Tibial nerve (tissue), 3 donors: Measurements from ENCODE around the gene CALD1.

Experiments used
- POLR2A ChIP-seq, 2 donors: fragments of 450-650 bp; IDR thresholded peaks; one replicate each; pipeline ENCODE4 v1.6.1; 2017; ENCODE audit warnings: antibody characterized with exemption in 2 of 2, mild to moderate bottlenecking in 2 of 2, moderate library complexity in 2 of 2
- TF ChIP-seq, protein P1 (sequence below), 5 experiments: fragments of 200-600 bp in 3 of 5; fragments of 450-650 bp in 2 of 5; sonication (generic) in 3 of 5; IDR thresholded peaks; one replicate each; pipeline ENCODE4 v1.5.1; 2016 to 2019; ENCODE audit warnings: antibody characterized with exemption in 5 of 5, mild to moderate bottlenecking in 3 of 5, moderate library complexity in 2 of 5

DNA sequence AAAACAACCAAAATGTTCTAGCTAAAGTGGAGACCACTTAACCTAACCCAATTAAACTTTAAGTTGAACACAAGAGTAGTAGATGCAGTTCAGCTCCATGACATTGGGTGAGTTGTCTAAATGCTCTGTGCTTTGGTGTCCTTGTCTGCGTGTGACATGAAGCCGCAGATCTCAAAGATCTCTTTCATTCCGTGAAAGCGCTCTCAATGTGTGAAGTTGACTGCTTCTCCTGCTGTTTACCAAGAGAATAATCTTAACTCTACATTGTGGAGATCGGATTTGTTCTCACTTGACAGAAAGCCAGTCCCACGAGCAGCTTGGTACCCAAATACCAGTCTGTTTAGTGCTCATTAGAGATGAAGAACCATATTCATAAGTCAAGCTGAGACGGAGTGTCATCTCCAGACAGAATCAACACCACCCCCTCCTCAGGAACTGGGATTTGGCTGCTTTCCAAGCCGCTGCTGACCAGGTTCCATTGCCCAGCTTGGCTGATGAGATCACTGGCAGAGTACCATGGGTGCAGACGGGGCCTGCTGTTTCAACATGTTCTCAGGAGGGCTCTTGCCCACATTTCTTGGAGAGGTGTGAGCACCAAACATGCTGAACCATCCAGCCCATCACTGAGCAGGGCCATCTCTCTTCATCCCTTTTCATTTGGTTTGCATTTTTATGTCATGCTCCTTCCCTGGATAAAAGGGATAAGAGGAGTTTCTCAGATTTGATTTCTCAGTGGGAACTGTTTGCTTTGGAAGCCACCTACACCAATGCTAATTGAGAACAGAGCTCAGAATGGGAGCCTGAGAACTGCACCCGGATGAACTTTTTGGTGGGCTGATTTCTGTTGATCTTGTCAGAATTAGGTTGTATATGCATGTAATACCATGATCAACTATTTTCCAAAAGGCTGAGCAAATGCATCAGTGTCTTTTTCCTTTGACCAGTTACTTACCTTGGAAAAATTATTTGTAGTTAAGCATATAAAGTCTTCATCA is 111.1 kb downstream of the CALD1 start:
- TF ChIP-seq, protein P1, sequence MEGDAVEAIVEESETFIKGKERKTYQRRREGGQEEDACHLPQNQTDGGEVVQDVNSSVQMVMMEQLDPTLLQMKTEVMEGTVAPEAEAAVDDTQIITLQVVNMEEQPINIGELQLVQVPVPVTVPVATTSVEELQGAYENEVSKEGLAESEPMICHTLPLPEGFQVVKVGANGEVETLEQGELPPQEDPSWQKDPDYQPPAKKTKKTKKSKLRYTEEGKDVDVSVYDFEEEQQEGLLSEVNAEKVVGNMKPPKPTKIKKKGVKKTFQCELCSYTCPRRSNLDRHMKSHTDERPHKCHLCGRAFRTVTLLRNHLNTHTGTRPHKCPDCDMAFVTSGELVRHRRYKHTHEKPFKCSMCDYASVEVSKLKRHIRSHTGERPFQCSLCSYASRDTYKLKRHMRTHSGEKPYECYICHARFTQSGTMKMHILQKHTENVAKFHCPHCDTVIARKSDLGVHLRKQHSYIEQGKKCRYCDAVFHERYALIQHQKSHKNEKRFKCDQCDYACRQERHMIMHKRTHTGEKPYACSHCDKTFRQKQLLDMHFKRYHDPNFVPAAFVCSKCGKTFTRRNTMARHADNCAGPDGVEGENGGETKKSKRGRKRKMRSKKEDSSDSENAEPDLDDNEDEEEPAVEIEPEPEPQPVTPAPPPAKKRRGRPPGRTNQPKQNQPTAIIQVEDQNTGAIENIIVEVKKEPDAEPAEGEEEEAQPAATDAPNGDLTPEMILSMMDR (IDR thresholded peaks at IDR 0.05) = no peak
- TF ChIP-seq POLR2A (IDR thresholded peaks at IDR 0.05) = no peak
